Neutrophil (primary cell): Measurements from ENCODE around the gene SRSF10.
A peak's percentile ranks its signal among the peaks of the same experiment; 100 is the strongest.
"Not testable (repeated sequence)": the region's sequence is repeated elsewhere in the genome, so short reads cannot be mapped to it uniquely, and the experiment has no call there.

Experiments used
- H3K27ac ChIP-seq: fragments of 200-600 bp; sonication (generic); 2 replicates; pipeline ENCODE4 v1.5.1; 2016; ENCODE audit warnings: mild to moderate bottlenecking, moderate library complexity
- H3K27me3 ChIP-seq: fragments of 200-600 bp; sonication (generic); 2 replicates; pipeline ENCODE4 v1.6.0; 2016; ENCODE audit warnings: mild to moderate bottlenecking
- H3K36me3 ChIP-seq: fragments of 200-600 bp; sonication (generic); 2 replicates; pipeline ENCODE4 v1.5.1; 2017
- H3K4me1 ChIP-seq, 2 experiments: fragments of 200-600 bp in 1 of 2; sonication (generic) in 1 of 2; 1 replicate in 1 of 2; 2 replicates in 1 of 2; pipeline versions ENCODE4 v1.5.1 to v1.6.1; 2013 to 2016; ENCODE audit warnings: low read depth in 1 of 2, low read length in 1 of 2, mild to moderate bottlenecking in 1 of 2, moderate library complexity in 1 of 2; ENCODE audit not compliant: control insufficient read depth in 1 of 2, insufficient read depth in 1 of 2
- H3K4me3 ChIP-seq, 2 experiments: fragments of 200-600 bp in 1 of 2; sonication (generic) in 1 of 2; 1 replicate in 1 of 2; 2 replicates in 1 of 2; pipeline ENCODE4 v1.5.1; 2013 to 2016; ENCODE audit warnings: low read depth in 1 of 2, low read length in 1 of 2, mild to moderate bottlenecking in 1 of 2, moderate library complexity in 1 of 2
- H3K9me3 ChIP-seq: fragments of 200-600 bp; sonication (generic); 2 replicates; pipeline ENCODE4 v1.5.1; 2016
- CTCF ChIP-seq: fragments of 200-600 bp; sonication (generic); IDR thresholded peaks from 2 replicates; pipeline ENCODE4 v1.5.1; 2016; ENCODE audit warnings: antibody characterized with exemption

The SRSF10 gene

GRCh38 chr1:23959461-23960290 is 20.5 kb downstream of the SRSF10 start, which contains the start of gene PNRC2:
Gene PNRC2, plus strand, starts transcription at chr1:23959828. Its CDS starts 1,630 bp downstream, at chr1:23961458.
- peaks cover 41 to 42% of the 10 kb centered on the region in 2 experiments for H3K4me1 ChIP-seq
- no peaks in the 10 kb centered on the region for H3K9me3 ChIP-seq
- H3K4me3 ChIP-seq: peak within 1 kb of the TSS; percentile 96 to 99
- H3K27me3 ChIP-seq: no peaks in the 10 kb centered on the region
- peak within 1 kb of the TSS; percentile 95 for H3K27ac ChIP-seq
- peaks cover 25% of the 10 kb centered on the region for H3K36me3 ChIP-seq
- peak; percentile 57 for TF ChIP-seq CTCF

- Histone ChIP-seq H3K4me1 (peaks cover 43 to 44% of the 10 kb centered on the region in 2 experiments), H3K36me3 (peaks cover 17% of the 10 kb centered on the region), H3K27ac (peak overlapping the region; percentile 95), H3K27me3 (no peaks in the 10 kb centered on the region), H3K4me3 (peak overlapping the region; percentile 96 to 99), H3K9me3 (no peaks in the 10 kb centered on the region)
- no peak for TF ChIP-seq CTCF
Observed at GRCh38 chr1:23958810-23959460, 21.2 kb downstream of the SRSF10 start.

GRCh38 chr1:23958040-23958809 is 21.9 kb downstream of the SRSF10 start:
- not testable (repeated sequence) for H3K9me3 ChIP-seq
- H3K36me3 ChIP-seq: peaks cover 12% of the 10 kb centered on the region

DNA sequence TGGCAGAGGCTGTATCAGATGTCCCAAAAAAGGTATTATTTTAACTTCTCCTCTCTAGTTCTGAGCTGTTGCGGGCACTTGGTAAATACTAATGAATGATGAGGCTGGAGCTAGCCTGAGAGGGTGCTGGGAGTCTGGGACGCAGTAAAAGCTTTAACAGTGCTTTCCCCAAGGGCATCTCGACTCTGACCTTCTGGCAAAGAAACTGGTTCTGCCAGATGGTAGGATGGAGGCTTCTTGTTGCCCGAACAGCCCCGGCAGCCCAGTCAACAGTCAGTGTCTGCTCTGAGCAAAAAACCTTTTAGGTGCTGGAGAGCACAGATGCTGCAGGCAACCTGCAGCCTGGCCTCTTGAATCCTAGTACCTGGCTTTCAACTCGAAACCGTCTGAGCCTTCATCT is 23.0 kb downstream of the SRSF10 start:
- Histone ChIP-seq H3K9me3 (no peaks in the 10 kb centered on the region), H3K36me3 (peaks cover 8% of the 10 kb centered on the region), H3K27ac (no peak overlapping the region), H3K4me1 (peaks cover 43 to 44% of the 10 kb centered on the region in 2 experiments), H3K4me3 (no peak overlapping the region), H3K27me3 (no peaks in the 10 kb centered on the region)
- TF ChIP-seq CTCF: no peak

More at GRCh38 chr1:23958040-23958809, 21.9 kb downstream of the SRSF10 start:
- peak overlapping the region; percentile 95 for H3K27ac ChIP-seq
- H3K4me3 ChIP-seq: peak overlapping the region; percentile 96 to 99
- H3K4me1 ChIP-seq: peaks cover 43 to 44% of the 10 kb centered on the region in 2 experiments
- H3K27me3 ChIP-seq: not testable (repeated sequence)

GRCh38 chr1:23953020-23953419 is 27.1 kb downstream of the SRSF10 start:
- no peaks in the 10 kb centered on the region for H3K27me3 ChIP-seq
- TF ChIP-seq CTCF: no peak
- no peak overlapping the region for H3K4me3 ChIP-seq
- H3K27ac ChIP-seq: no peak overlapping the region
- no peaks in the 10 kb centered on the region for H3K9me3 ChIP-seq
- peaks cover 16% of the 10 kb centered on the region in 2 experiments for H3K4me1 ChIP-seq
- H3K36me3 ChIP-seq: no peaks in the 10 kb centered on the region
